HG02610 (cell line): ENCODE data around the gene NLRP1.
"Not testable (repeated sequence)": the region's sequence is repeated elsewhere in the genome, so short reads cannot be mapped to it uniquely, and the experiment has no call there.

Experiments
- ATAC-seq: cut with Tn5 transposase; IDR thresholded peaks from one replicate; pipeline ENCODE4 v1.9.1; 2021; ENCODE audit warnings: mild to moderate bottlenecking, moderate library complexity; ENCODE audit not compliant: unreplicated experiment

Gene NLRP1

DNA sequence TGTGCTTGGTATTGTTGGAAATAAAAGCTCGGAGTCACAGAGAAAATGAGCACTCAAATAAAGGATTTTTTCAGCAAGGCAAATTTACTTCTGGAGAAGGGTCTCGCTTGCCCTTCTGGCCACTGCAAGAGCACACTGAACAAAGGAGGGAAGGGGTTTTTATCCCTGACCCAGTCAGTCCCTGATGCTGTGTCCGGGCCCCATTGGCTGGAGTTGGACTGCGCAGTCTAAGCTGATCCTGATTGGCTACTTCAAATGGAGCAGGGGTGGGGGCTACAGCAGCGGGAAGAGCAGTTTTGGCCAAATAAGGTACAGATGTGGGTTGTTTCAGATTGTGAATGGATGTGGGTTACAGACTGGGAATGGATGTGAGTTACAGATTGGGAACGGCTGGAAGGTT lies 4.3 kb upstream of the NLRP1 start:
- ATAC-seq: no peak

DNA sequence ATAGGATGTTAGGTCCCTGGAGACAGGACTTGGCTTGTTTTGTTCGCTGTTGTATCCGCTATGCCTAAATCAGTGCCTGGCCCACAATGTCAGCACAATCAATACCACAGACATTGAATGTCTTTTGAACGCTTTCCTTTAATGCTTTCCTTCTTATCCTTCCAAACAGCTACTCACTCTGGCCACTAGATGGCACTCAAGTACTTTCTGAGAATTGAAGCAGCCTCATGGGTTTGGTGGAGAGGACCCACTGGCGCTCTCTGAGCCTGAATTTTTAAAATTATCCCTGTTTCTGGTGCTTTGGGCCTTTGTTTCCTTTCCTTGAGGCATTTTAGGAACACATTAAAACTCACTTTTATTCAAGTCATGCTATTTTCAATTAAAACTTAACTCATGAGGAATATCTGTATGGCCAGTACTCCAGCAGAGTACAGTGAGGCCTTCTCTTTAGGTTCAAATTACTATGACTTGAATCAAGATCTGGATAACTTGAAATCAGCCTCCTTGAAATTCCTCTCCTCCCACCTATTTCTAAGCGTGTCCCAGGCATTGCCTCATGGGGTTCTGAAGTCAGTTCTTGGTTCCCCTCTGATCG lies 3.2 kb upstream of the NLRP1 start:
- ATAC-seq: no peak

DNA sequence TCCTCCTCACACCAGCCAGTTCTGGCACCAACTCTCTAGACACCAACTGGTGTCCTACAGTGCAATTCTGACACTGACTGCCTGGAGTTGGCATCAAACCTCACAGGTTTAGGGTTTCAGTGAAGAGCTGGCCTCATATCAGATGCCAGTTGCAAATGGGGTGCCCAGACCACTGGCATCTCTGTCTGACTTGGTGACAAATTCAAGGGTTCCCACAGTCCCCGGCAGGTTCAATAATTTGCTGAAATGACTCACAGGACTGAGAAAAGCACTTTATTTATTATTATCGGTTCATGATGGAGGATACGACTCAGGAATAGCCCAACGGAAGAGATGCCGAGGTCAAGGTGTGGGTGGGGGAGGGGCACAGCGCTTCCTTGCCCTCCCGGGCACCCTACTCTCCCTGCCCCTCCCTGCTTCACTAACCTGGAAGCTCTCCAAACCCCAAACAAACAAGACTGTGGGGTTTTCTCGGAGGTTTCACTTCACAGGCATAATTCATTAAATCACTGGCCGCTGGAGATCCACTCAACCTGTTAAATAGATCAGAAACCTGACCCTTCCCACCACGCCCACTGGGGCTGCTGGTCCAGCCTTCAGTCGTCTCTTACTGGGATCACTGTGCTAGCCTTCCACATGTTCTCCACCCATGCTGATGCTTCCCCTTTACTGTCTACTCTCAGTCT lies 1.7 kb upstream of the NLRP1 start:
- ATAC-seq: no peak

DNA sequence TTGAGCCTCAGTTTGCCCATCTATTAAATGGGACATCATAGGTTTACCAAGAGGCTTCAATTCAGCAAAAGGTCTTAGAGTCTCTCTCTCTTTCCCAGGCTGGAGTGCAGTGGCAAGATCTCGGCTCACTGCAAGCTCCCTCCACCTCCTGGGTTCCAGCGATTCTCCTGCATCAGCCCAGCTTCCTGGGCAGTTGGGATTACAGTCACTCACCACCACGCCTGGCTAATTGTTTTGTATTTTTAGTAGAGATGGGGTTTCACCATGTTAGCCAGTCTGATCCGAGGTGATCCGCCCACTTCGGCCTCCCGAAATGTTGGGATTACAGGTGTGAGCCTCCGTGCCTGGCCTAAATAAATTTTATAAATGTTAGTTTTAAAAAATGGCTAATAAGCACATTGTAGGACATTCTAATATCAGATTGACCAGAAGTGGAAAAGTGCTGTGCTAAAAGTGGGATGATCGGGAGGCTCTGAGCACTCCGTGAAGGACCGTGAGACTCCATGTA lies 1.0 kb upstream of the NLRP1 start:
- ATAC-seq: no peak

DNA sequence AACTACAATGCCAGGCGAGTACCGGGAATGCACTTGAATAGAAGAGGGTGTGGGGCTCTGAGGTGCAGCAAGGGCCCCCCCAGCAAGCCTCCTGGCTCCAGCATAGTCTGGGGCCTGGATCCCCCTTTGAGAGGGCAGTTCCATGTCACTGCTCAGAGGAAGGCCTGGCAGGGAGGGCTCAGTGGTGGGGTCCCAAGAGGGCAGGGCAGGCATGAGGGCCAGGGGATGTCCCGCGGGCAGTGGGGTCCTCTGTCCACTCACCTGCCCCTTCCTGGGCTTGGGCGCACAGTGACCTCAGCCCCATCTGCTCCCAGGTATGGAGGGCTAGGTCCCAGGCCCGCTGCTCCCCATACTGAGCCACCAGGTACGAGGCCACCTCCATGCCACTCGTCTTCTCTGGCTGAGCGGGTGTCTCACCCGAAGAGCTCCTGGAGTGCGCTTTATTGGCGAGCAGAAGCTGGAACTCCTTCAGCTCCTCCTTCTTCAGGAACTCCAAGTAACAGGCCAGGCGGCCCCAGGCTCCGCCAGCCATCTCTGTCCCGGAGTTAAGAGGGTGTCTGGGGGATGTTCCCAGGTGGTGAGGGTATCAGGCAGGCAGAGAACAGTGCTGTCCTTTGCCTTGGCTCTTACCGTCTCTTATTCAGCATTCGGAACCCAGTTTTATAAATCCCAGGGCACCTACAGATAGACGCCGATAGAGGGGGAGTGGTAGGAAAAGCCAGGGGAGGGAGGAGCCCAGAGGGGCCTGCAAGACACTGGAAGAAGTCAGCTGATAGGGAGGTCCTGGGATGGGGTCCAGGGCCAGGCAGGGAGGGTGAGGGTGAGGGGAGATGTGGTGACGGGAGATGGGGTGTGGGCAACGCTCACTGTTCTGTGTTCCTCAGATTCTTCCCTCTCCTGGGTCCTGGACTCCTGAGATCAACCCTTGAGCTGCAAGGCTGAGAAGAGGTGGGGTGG lies 605 bp downstream of the NLRP1 start:
- no peak for ATAC-seq

DNA sequence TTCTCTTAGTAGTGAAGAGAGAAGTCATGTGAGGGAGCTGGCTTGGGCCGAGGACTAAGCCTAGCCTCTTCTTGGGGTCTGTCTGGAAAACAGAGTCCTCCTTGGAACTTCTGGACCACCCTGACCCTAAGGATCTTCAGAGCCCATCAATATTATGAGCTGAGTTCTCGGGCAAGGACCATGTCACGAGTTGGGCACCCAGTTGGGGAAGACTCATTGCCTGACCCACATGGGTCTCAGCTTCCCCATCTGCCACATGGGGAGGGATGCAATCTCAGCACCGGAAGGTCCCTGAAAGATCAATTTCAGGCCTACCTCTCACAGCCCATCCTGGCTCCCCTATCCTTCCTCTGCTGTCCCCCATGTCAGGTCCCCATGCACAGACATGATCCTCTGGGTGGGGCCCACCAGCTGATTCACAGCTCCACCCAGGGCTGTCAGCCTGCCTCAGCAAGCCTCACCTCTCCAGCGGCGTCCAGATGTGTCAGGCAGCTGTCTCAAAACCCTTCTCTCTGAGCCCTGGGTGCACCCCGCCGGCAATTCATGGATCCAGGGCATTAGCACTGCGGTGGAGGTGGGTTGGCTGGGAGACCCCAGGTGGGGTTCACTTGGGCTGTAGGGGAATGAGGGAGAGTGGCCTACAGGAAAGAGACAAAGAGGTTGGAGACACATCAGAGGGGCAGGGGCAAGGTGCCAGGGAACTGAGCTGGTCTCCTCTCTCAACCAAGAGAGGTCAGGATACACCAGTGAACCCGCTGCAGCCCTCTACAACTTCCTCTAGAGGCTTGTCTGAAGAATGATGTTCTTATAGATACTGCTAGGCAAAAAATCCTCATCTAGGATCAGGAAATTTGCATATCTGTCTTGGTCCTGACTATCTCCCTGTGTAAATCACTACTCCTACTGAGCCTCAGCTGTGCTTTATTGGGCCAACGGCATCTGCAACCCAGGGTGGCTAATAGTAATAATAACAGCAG lies 1.8 kb downstream of the NLRP1 start:
- no peak for ATAC-seq

DNA sequence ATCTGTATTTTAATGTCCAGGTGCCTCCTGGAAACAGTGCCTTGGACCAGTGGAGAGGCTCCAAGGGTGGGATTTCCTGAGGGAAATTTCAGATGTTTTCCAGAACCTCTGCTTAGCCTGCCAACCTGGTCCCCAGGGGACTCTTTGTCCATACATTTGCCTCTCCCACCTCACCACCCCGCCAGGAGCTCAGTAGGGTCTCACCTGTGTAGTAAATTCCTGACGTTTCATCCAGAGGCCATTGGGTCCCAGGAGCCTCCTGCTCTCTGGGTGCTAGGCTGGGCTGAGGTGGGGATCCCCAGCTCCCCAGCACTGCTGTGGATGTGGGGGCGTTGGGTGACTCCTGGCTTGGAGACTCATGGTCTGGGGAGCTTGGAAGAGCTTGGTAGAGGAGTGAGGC lies 2.7 kb downstream of the NLRP1 start:
- no peak for ATAC-seq

DNA sequence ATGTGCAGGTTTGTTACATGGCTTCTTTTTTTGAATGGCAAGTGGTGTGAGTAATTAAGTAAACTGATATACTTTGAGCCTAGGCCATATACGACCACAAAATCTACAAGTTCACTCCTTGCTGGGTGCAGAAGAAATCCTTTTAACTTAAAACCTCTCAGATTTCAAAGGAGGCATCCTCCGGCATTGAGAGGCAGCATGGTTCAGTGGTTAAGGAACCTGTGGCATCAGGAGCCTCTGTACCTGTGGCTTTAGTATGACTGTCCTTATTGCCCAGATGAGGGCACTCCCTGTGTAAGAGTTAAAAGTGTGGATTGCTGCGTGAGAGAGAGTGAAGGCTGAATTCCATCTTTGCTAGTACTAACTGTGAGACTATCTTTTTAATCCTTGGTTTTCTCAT lies 3.3 kb downstream of the NLRP1 start:
- no peak for ATAC-seq

DNA sequence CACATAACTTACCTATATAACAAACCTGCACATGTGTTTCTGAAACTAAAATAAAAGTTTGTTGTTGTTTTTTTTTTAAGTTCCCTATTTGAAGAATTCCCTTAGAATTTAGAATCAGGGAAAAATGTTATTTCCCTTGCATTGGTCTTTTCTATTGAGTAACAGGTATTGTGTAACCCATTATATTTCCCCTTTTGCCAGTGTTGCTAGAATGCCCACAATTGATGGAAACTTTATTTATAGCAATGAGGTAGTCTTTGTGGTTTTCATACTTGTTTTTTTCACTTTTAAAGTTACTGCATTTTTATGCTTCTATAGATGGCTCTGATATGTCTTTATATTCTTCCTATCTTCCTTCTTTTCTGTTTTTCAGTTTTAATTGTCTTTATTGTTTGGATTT lies 3.9 kb downstream of the NLRP1 start:
- ATAC-seq: no peak

DNA sequence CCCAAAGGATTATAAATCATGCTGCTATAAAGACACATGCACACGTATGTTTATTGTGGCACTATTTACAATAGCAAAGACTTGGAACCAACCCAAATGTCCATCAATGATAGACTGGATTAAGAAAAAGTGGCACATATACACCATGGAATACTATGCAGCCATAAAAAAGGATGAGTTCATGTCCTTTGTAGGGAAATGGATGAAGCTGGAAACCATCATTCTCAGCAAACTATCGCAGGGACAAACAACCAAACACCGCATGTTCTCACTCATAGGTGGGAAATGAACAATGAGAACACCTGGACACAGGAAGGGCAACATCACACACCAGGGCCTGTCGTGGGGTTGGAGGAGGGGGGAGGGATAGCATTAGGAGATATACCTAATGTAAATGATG lies 5.5 kb downstream of the NLRP1 start:
- not testable (repeated sequence) for ATAC-seq

DNA sequence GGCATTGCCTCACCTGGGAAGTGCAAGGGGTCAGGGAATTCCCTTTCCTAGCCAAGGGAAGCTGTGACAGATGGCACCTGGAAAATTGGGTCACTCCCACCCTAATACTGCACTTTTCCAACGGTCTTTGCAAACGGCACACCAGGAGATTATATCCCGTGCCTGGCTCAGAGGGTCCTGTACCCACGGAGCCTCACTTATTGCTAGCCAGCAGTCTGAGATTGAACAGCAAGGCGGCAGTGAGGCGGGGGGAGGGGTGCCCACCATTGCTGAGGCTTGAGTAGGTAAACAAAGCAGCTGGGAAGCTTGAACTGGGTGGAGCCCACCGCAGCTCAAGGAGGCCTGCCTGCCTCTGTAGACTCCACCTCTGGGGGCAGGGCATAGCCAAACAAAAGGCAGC lies 11.3 kb downstream of the NLRP1 start:
- not testable (repeated sequence) for ATAC-seq

DNA sequence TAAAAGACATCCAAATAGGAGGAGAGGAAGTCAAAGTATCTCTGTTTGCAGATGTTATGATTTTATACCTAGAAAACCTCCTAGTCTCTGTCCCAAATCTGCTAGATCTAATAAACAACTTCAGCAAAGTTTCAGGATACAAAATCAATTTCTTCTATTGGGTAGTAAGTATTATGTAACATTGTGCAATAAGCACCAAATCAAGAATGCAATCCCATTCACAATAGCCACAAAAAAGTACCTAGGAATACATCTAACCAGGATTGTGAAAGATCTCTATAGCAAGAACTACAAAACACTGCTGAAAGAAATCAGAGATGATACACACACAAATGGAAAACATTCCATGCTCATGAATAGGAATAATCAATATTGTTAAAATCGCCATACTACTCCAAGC lies 13.0 kb downstream of the NLRP1 start:
- ATAC-seq: no peak

DNA sequence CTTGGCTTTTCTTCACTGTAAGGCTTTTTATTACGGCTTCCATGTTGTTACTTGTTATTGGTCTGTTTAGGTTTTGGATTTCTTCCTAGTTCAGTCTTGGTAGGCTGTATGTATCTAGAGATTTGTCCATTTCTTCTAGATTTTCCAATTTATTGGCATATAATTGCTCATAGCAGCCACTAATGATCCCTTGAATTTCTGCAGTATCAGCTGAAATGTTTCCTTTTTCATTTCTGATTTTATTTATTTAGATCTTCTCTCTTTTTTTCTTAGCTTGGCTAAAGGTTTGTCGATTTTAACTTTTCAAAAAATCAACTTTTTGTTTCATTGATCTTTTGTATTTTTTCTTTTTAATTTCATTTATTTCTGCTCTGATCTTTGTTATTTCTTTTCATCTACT lies 18.5 kb downstream of the NLRP1 start:
- no peak for ATAC-seq

DNA sequence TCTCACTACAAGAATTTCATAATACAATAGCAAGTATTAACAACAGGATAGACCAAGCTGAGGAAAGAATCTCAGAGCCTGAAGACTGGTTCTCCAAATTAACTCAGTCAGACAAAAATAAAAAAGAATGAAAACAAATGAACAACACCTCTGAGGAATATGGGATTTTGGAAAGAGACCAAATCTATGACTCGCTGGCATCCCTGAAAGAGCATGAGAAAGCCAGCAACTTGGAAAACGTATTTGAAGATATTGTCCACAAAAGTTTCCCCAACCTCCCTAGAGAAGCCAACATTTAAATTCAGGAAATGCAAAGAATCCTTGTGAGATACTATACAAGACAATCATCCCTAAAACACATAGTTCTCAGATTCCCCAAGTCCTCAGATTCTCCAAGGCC lies 20.9 kb downstream of the NLRP1 start:
- no peak for ATAC-seq

DNA sequence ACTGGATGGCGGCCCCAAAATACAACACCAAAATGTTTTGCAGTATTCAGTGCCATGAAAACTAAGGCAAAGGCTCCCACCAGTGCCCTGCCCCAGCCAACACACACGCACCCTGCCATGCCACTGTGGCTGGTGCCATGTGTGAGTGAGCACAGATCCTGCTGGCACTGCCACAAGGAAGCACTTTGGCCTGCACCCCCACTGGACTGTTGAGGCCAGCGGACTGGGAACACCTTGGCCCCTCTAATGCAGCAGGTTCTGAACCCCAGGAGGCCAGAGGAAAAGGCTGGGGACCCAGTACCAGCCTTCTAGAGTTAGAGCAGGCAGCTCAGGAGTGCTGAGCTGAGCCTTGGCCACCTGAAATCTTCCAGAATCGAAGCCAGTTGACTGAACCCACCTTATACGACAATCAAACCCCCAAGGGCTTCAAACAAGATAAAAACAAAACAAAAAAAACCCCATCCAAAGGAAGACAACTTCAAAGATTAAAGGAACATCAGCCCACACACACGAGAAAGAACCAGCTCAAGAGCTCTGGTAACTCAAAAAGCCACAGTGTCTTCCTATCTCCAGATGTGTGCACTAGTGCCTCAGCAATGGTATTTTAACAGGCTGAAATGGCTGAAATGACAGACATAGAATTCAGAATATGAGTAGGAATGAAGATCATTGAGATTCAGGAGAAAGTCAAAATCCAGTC lies 21.5 kb downstream of the NLRP1 start:
- ATAC-seq: no peak

DNA sequence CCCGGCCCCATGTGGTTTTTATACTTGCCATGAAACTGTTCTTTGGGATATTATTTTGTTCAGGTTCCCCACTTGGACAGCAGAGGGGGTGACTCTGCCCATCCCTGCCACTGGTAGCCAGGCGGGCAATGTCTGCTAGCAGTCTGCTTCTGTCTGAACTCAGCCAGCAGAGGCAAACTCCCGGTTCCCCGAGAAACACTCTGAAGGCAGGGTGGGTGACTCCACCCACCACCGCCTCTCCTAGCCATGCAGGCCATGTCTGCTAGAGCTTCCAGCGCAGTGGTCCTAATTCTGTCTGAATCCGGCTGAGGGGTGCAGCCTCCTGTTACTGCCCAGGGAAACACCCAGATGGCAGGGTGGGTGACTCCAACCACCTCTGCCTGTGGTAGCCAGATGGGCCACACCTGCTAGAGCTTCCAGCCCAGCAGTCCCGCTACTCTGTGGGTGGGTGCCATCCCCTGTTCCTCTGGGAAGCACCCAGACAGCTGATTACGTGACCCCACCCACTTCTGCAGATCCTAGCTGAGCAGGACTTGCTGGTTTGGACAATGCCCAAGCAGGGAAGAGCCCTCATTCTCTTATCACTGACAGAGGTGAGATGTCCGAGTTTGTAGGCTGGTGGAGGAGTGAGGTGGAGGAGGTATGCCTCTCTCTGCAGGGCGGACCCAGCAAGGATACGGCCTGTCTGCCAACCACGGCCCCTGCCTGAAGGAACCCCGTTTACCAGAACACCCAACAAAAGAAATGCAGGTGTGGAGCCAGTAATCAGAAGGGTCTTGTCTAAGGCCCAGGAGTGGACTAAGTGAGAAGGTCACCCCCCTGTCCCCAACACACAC lies 22.4 kb downstream of the NLRP1 start:
- ATAC-seq: no peak

DNA sequence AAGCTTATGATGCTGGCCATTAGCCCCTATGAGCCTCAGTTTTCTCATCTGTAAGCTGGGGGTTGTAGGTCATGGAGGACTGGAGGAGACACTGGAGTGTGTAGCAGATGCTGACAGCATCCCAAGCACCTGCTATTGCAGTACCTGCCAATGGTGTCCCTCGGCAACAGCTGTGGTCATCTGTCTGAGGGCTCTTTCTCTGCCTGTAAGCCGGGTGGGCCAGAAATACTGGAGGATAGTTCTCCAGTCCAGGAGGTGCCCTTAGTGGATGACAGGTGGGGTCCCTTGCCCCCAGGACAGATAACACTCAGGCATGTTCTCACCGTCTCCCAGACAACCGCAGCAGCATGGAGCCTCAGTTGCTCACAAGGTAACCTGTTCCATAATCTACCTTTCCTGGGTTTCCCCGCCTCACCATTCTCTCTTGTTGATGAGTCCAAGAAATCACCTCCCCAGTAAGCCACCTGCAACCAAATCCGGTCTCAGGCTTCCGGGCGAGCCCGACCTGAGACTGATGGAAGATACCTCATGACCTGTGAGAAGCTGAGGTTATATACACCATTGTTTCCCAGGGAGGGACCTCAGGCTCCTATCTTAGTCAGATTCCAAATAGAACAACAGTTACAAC lies 23.8 kb downstream of the NLRP1 start:
- ATAC-seq: no peak
